Adrenal gland (tissue), 12 donors: ENCODE measurements around the gene FAM120B. TPM values are rescaled to one million over a fixed set of nuclear protein-coding genes. Genes with fewer than 3 reads are reported as not detected.

Source experiments
- DNase-seq, 7 donors: peaks; one replicate each; pipeline ENCODE4 v3.0.0-alpha.2; 2019 to 2020
- H3K27ac ChIP-seq, 5 donors: fragments of 200-600 bp; sonication (generic) in 4 of 5; 1 replicate in 3 of 5; 2 replicates in 2 of 5; pipeline versions ENCODE4 v1.5.1 to v1.8.0; 2016 to 2020; ENCODE audit warnings: mild to moderate bottlenecking in 1 of 5
- H3K27me3 ChIP-seq: fragments of 200-600 bp; 2 replicates; pipeline ENCODE4 v1.8.0; 2021
- H3K36me3 ChIP-seq, 2 donors: fragments of 200-600 bp; replicated peaks in 1 of 2; 1 replicate in 1 of 2; 2 replicates in 1 of 2; pipeline versions ENCODE4 v1.5.1 to v1.8.0; 2018 to 2022
- H3K4me1 ChIP-seq, 2 donors: fragments of 200-600 bp; replicated peaks in 1 of 2; 1 replicate in 1 of 2; 2 replicates in 1 of 2; pipeline versions ENCODE4 v1.5.1 to v1.8.0; 2018 to 2021
- H3K4me3 ChIP-seq, 4 donors: fragments of 200-600 bp; sonication (generic) in 3 of 4; one replicate each; pipeline ENCODE4 v1.5.1; 2016 to 2018
- H3K9me3 ChIP-seq, 3 donors: fragments of 200-600 bp; sonication (generic) in 1 of 3; replicated peaks in 1 of 3; 1 replicate in 2 of 3; 2 replicates in 1 of 3; pipeline versions ENCODE4 v1.5.1 to v1.8.0; 2016 to 2021
- CTCF ChIP-seq, 6 experiments: fragments of 450-650 bp in 4 of 6; fragments of 200-600 bp in 2 of 6; sonication (generic) in 1 of 6; IDR thresholded peaks; 1 replicate in 5 of 6; 2 replicates in 1 of 6; pipeline versions ENCODE4 v1.5.1 to v1.8.0; 2016 to 2021; ENCODE audit warnings: antibody characterized with exemption in 6 of 6, mild to moderate bottlenecking in 2 of 6, moderate library complexity in 1 of 6
- POLR2A ChIP-seq, 2 donors: fragments of 450-650 bp; IDR thresholded peaks; one replicate each; pipeline ENCODE4 v1.6.1; 2017; ENCODE audit warnings: antibody characterized with exemption in 2 of 2, mild to moderate bottlenecking in 2 of 2, moderate library complexity in 1 of 2
- WGBS, 4 donors: extraction: QIAGEN DNeasy Blood & Tissue Kit in 2 of 4; methylation state at CpG; one replicate each; pipeline versions ENCODE4 v1.1.5 to v1.1.7; 2013 to 2017; 5-methylcytosine and 5-hydroxymethylcytosine counted together
- intact Hi-C, 2 donors: fragments of 100-400 bp; cut with DNase I; formaldehyde crosslinking; loops; one replicate each; pipeline versions ENCODE4 v1.14.1 to v1.15.0; 2022 to 2023
- polyA plus RNA-seq, 3 donors: library from polyadenylated mRNA; stranded (reverse); fragments of 200-250 nt in 2 of 3; fragments of 350-450 nt in 1 of 3; fragmentation: Illumina TruSeq in 1 of 3; extraction: RNeasy Lipid Tissue Mini Kit (QIAGEN cat#74804) in 1 of 3; gene quantifications; one replicate each; pipeline ENCODE4 v1.2.3, GENCODE V29; 2013 to 2014
- total RNA-seq, 9 donors: library from RNA; depleted of rRNA in 4 of 9; stranded (reverse); fragments of >200 nt in 4 of 9; fragments of 120-200 nt in 1 of 9; fragmentation: NEBNext Ultra II Directional in 1 of 9; extraction: Animal tissue kit (Norgen Biotek cat#: 25700) in 1 of 9; gene quantifications; one replicate each; pipeline versions ENCODE4 v1.1.0 to v1.2.4, GENCODE V29; 2013 to 2023
- donor health status: healthy with polysubstance abuse.
- donor health status: Bipolar disorder and iron deficiency.
- donor health status: DM: yes; HTN: yes; CAD: no.
- donor health status: DM: no; HTN: no; CAD: no.
- donor health status: DM: no; HTN: no; CAD: no.
- donor health status: DM: yes; HTN: yes; CAD: no.

Gene FAM120B
- total and polyA plus RNA-seq, 12 donors = 12.4 to 42.0 (median 27.4) TPM

- Histone ChIP-seq H3K27me3 (no peaks in the 10 kb centered on the region), H3K36me3 (peaks cover 0 to 23% of the 10 kb centered on the region in 2 donors), H3K27ac (no peak overlapping the region), H3K4me3 (no peak overlapping the region), H3K9me3 (no peaks in the 10 kb centered on the region), H3K4me1 (peaks cover under 1 to 5% of the 10 kb centered on the region in 2 donors)
- no peak for DNase-seq
- WGBS, 4 donors = 93 to 96% (median 94%) methylated on average over 6 of the region's 6 CpGs
- intact Hi-C loops = no loop called here
- TF ChIP-seq POLR2A (IDR thresholded peaks at IDR 0.05) (no peak), CTCF (IDR thresholded peaks at IDR 0.05) (no peak)
These were observed 49.1 kb downstream of the FAM120B start for GRCh38 chr6:170355661-170356060.

GRCh38 chr6:170357812-170358211 lies 51.3 kb downstream of the FAM120B start:
- Histone ChIP-seq H3K27ac (no peak overlapping the region), H3K4me1 (peaks cover 9 to 13% of the 10 kb centered on the region in 2 donors), H3K9me3 (no peaks in the 10 kb centered on the region), H3K4me3 (no peak overlapping the region), H3K27me3 (no peaks in the 10 kb centered on the region), H3K36me3 (peaks cover 0 to 27% of the 10 kb centered on the region in 2 donors)
- WGBS, 4 donors = 90 to 96% (median 95%) methylated on average over 5 of the region's 5 CpGs
- no peak for DNase-seq
- TF ChIP-seq POLR2A (IDR thresholded peaks at IDR 0.05) (no peak), CTCF (IDR thresholded peaks at IDR 0.05) (no peak)
- intact Hi-C loops = no loop called here

- peaks cover 0 to 28% of the 10 kb centered on the region in 2 donors for H3K36me3 ChIP-seq
- no peak overlapping the region for H3K4me3 ChIP-seq
- no peaks in the 10 kb centered on the region for H3K9me3 ChIP-seq
- H3K27me3 ChIP-seq = no peaks in the 10 kb centered on the region
- peak in 2 of 7 donors; percentile 39 to 41 for DNase-seq
- H3K4me1 ChIP-seq = peaks cover 9 to 13% of the 10 kb centered on the region in 2 donors
- intact Hi-C loops = no loop called here
- H3K27ac ChIP-seq = no peak overlapping the region
- WGBS, 4 donors = 78 to 87% (median 84%) methylated on average over 6 of the region's 6 CpGs
- TF ChIP-seq CTCF (IDR thresholded peaks at IDR 0.05) = no peak
- TF ChIP-seq POLR2A (IDR thresholded peaks at IDR 0.05) = no peak
These were observed 51.9 kb downstream of the FAM120B start for GRCh38 chr6:170358496-170358895.

DNA sequence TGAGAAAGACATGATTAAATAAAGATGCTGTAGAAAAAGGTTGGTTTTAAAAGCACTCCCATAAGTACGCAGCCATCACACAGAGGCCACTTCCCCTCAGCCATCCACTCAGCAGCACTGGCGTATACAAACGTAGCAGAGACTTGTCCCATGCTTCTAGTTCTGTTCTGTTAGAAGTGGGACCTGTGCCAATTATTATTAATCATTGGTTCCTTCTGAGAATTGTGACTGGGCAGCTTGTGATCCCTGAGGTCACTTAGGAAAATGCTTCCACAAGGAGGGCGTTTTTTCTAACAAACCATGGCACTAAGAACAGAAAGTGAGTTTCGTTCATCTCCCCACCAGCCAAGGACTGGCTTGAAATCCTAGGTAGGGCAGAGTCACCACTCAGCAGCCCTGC lies 53.9 kb downstream of the FAM120B start:
- peaks cover 9 to 13% of the 10 kb centered on the region in 2 donors for H3K4me1 ChIP-seq
- TF ChIP-seq CTCF (IDR thresholded peaks at IDR 0.05) (no peak), POLR2A (IDR thresholded peaks at IDR 0.05) (peak in 1 of 2 donors; percentile 77)
- no peaks in the 10 kb centered on the region for H3K27me3 ChIP-seq
- H3K27ac ChIP-seq = peak overlapping the region; percentile 28 to 91 (median 81)
- H3K9me3 ChIP-seq = no peaks in the 10 kb centered on the region
- DNase-seq = peak; percentile 31 to 71 (median 62)
- WGBS, 4 donors = 27 to 38% (median 34%) methylated on average over 5 of the region's 5 CpGs
- H3K36me3 ChIP-seq = peaks cover 0 to 28% of the 10 kb centered on the region in 2 donors
- intact Hi-C loops = no loop called here
- no peak overlapping the region for H3K4me3 ChIP-seq
